Measurements from ENCODE around the gene TBC1D1.

TBC1D1 gene

GRCh38 chr4:38011511-38012162, 120.8 kb downstream of the TBC1D1 start:
- Mint-ChIP-seq H3K4me3 (no peak overlapping the region), H3K27ac (peak overlapping the region; percentile 49 to 85 (median 80)), H3K9me3 (no peaks in the 10 kb centered on the region), H3K36me3 (ENCODE audit: low read depth) (peaks cover 21% of the 10 kb centered on the region), H3K4me1 (peaks cover 79% of the 10 kb centered on the region), H3K27me3 (ENCODE audit: low read depth) (no peaks in the 10 kb centered on the region)
- TF ChIP-seq, protein P1, sequence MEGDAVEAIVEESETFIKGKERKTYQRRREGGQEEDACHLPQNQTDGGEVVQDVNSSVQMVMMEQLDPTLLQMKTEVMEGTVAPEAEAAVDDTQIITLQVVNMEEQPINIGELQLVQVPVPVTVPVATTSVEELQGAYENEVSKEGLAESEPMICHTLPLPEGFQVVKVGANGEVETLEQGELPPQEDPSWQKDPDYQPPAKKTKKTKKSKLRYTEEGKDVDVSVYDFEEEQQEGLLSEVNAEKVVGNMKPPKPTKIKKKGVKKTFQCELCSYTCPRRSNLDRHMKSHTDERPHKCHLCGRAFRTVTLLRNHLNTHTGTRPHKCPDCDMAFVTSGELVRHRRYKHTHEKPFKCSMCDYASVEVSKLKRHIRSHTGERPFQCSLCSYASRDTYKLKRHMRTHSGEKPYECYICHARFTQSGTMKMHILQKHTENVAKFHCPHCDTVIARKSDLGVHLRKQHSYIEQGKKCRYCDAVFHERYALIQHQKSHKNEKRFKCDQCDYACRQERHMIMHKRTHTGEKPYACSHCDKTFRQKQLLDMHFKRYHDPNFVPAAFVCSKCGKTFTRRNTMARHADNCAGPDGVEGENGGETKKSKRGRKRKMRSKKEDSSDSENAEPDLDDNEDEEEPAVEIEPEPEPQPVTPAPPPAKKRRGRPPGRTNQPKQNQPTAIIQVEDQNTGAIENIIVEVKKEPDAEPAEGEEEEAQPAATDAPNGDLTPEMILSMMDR (IDR thresholded peaks at IDR 0.05; ENCODE audit: unreplicated experiment in 3 of 3): no peak

DNA sequence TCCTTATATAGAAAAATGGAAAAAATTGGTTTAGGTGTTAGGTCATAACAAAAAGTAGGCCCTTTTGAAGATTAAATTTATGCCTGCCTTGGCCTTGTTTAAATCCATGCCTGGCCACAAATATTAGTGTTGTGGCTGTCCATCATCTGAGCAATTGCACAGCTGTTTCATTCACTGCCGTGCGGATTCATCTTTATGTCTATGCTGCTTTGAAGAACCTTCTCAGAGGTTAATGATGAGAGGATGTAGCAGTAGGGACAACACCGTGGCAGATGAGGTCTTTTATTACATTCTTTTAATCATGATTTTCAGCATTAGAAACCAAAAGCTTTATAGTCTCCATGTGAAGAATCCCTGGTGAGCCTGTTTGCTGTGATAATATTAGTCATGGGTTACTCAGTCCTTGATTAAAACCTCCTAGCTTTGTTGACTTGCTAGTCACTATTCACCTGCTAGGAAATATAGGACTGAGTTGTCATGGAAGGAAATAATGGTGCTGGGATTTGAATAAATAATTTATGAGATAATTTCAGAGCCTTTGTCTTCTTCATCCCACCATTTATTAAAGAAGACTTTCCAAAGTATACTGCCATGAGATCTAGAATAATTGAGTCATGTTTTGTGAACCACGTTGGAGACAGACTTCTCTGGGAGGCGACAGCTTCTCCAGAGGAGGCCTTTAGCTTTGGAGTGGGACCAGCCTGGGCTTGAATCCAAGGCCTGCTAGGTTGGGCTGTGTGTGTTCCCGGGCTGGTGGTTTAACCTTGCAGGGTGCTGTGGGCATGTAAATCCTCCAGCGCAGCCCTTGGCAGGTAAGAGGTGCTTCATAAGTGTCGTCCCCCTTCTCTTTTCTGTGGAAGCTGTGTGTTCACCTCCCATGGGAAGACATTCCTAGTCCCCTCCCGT, 122.8 kb downstream of the TBC1D1 start:
- peaks cover 33% of the 10 kb centered on the region for H3K36me3 Mint-ChIP-seq (ENCODE audit: low read depth)
- H3K9me3 Mint-ChIP-seq: no peaks in the 10 kb centered on the region
- no peak overlapping the region for H3K4me3 Mint-ChIP-seq
- H3K27me3 Mint-ChIP-seq (ENCODE audit: low read depth): no peaks in the 10 kb centered on the region
- peak overlapping the region in 2 of 3 experiments; percentile 38 to 47 for H3K27ac Mint-ChIP-seq
- TF ChIP-seq, protein P1 (IDR thresholded peaks at IDR 0.05; ENCODE audit: unreplicated experiment in 3 of 3): no peak
- H3K4me1 Mint-ChIP-seq: peaks cover 64% of the 10 kb centered on the region

- H3K27me3 Mint-ChIP-seq (ENCODE audit: low read depth): no peaks in the 10 kb centered on the region
- TF ChIP-seq, protein P1 (IDR thresholded peaks at IDR 0.05; ENCODE audit: unreplicated experiment in 3 of 3): no peak
- H3K4me3 Mint-ChIP-seq: no peak overlapping the region
- H3K27ac Mint-ChIP-seq: peak overlapping the region in 1 of 3 experiments; percentile 60
- H3K4me1 Mint-ChIP-seq: peaks cover 57% of the 10 kb centered on the region
- no peaks in the 10 kb centered on the region for H3K9me3 Mint-ChIP-seq
- H3K36me3 Mint-ChIP-seq (ENCODE audit: low read depth): peaks cover 33% of the 10 kb centered on the region
Measured at GRCh38 chr4:38014421-38014852, 123.6 kb downstream of the TBC1D1 start.

DNA sequence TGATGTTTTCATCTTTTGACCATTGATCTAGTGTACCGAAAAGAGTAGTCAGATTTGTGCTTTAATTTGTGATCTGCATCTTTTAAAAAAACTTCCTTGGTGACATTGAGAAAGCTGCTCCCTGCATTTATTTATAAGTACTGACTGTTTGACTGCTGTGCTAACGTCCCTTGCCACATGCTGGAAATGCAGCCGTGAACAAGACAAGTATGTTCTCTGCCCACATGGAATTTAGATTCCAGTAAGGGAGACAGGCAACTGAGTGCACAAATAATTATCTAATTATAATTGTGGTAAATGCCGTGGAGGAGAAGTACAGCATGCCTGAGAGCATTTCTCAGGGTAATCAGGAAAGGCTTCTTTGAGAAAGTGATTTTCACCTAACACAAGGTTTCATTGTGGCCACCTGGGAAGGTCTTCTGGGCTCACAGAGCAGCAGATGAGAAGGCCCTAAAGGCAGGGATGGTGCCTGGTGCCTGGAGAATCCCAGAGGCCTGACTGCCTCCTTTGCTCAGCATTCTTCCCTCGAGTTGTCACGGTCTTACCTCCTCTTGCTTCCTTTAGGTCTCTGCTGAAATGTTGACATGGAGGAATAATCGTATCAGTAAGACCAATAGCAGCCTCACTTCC, 125.1 kb downstream of the TBC1D1 start:
- Mint-ChIP-seq H3K36me3 (ENCODE audit: low read depth) (peaks cover 44% of the 10 kb centered on the region), H3K4me1 (peaks cover 43% of the 10 kb centered on the region), H3K9me3 (peaks cover 3% of the 10 kb centered on the region), H3K4me3 (no peak overlapping the region), H3K27me3 (ENCODE audit: low read depth) (no peaks in the 10 kb centered on the region), H3K27ac (peak overlapping the region; percentile 10 to 51 (median 27))
- TF ChIP-seq, protein P1 (IDR thresholded peaks at IDR 0.05; ENCODE audit: unreplicated experiment in 3 of 3): no peak

GRCh38 chr4:38016698-38017097, 125.8 kb downstream of the TBC1D1 start:
- H3K4me1 Mint-ChIP-seq: peaks cover 39% of the 10 kb centered on the region
- H3K27me3 Mint-ChIP-seq (ENCODE audit: low read depth): no peaks in the 10 kb centered on the region
- H3K4me3 Mint-ChIP-seq: no peak overlapping the region
- TF ChIP-seq, protein P1 (IDR thresholded peaks at IDR 0.05; ENCODE audit: unreplicated experiment in 3 of 3): no peak
- peaks cover 7% of the 10 kb centered on the region for H3K9me3 Mint-ChIP-seq
- H3K36me3 Mint-ChIP-seq (ENCODE audit: low read depth): peaks cover 51% of the 10 kb centered on the region
- peak overlapping the region in 2 of 3 experiments; percentile 10 to 51 for H3K27ac Mint-ChIP-seq

Data from nephron (organoid).